Adrenal gland (tissue), 12 donors: Measurements from ENCODE around the gene TPRX1. TPM values are rescaled to one million over a fixed set of nuclear protein-coding genes. Genes with fewer than 3 reads are reported as not detected.

ENCODE experiments used
- DNase-seq, 7 donors: peaks; one replicate each; pipeline ENCODE4 v3.0.0-alpha.2; 2019 to 2020
- H3K27ac ChIP-seq, 5 donors: fragments of 200-600 bp; sonication (generic) in 4 of 5; 1 replicate in 3 of 5; 2 replicates in 2 of 5; pipeline versions ENCODE4 v1.5.1 to v1.8.0; 2016 to 2020; ENCODE audit warnings: mild to moderate bottlenecking in 1 of 5
- H3K27me3 ChIP-seq: fragments of 200-600 bp; 2 replicates; pipeline ENCODE4 v1.8.0; 2021
- H3K36me3 ChIP-seq, 2 donors: fragments of 200-600 bp; replicated peaks in 1 of 2; 1 replicate in 1 of 2; 2 replicates in 1 of 2; pipeline versions ENCODE4 v1.5.1 to v1.8.0; 2018 to 2022
- H3K4me1 ChIP-seq, 2 donors: fragments of 200-600 bp; replicated peaks in 1 of 2; 1 replicate in 1 of 2; 2 replicates in 1 of 2; pipeline versions ENCODE4 v1.5.1 to v1.8.0; 2018 to 2021
- H3K4me3 ChIP-seq, 4 donors: fragments of 200-600 bp; sonication (generic) in 3 of 4; one replicate each; pipeline ENCODE4 v1.5.1; 2016 to 2018
- H3K9me3 ChIP-seq, 3 donors: fragments of 200-600 bp; sonication (generic) in 1 of 3; replicated peaks in 1 of 3; 1 replicate in 2 of 3; 2 replicates in 1 of 3; pipeline versions ENCODE4 v1.5.1 to v1.8.0; 2016 to 2021
- CTCF ChIP-seq, 6 experiments: fragments of 450-650 bp in 4 of 6; fragments of 200-600 bp in 2 of 6; sonication (generic) in 1 of 6; IDR thresholded peaks; 1 replicate in 5 of 6; 2 replicates in 1 of 6; pipeline versions ENCODE4 v1.5.1 to v1.8.0; 2016 to 2021; ENCODE audit warnings: antibody characterized with exemption in 6 of 6, mild to moderate bottlenecking in 2 of 6, moderate library complexity in 1 of 6
- POLR2A ChIP-seq, 2 donors: fragments of 450-650 bp; IDR thresholded peaks; one replicate each; pipeline ENCODE4 v1.6.1; 2017; ENCODE audit warnings: antibody characterized with exemption in 2 of 2, mild to moderate bottlenecking in 2 of 2, moderate library complexity in 1 of 2
- WGBS, 4 donors: extraction: QIAGEN DNeasy Blood & Tissue Kit in 2 of 4; methylation state at CpG; one replicate each; pipeline versions ENCODE4 v1.1.5 to v1.1.7; 2013 to 2017; 5-methylcytosine and 5-hydroxymethylcytosine counted together
- intact Hi-C, 2 donors: fragments of 100-400 bp; cut with DNase I; formaldehyde crosslinking; loops; one replicate each; pipeline versions ENCODE4 v1.14.1 to v1.15.0; 2022 to 2023
- polyA plus RNA-seq, 3 donors: library from polyadenylated mRNA; stranded (reverse); fragments of 200-250 nt in 2 of 3; fragments of 350-450 nt in 1 of 3; fragmentation: Illumina TruSeq in 1 of 3; extraction: RNeasy Lipid Tissue Mini Kit (QIAGEN cat#74804) in 1 of 3; gene quantifications; one replicate each; pipeline ENCODE4 v1.2.3, GENCODE V29; 2013 to 2014
- total RNA-seq, 9 donors: library from RNA; depleted of rRNA in 4 of 9; stranded (reverse); fragments of >200 nt in 4 of 9; fragments of 120-200 nt in 1 of 9; fragmentation: NEBNext Ultra II Directional in 1 of 9; extraction: Animal tissue kit (Norgen Biotek cat#: 25700) in 1 of 9; gene quantifications; one replicate each; pipeline versions ENCODE4 v1.1.0 to v1.2.4, GENCODE V29; 2013 to 2023
- donor health status: healthy with polysubstance abuse.
- donor health status: Bipolar disorder and iron deficiency.
- donor health status: DM: yes; HTN: yes; CAD: no.
- donor health status: DM: no; HTN: no; CAD: no.
- donor health status: DM: no; HTN: no; CAD: no.
- donor health status: DM: yes; HTN: yes; CAD: no.

TPRX1 gene
- total and polyA plus RNA-seq, 12 donors = not detected

GRCh38 chr19:47832723-47833122 is 28.4 kb upstream of the TPRX1 start:
- intact Hi-C loops = no loop called here
- H3K9me3 ChIP-seq = no peaks in the 10 kb centered on the region

DNA sequence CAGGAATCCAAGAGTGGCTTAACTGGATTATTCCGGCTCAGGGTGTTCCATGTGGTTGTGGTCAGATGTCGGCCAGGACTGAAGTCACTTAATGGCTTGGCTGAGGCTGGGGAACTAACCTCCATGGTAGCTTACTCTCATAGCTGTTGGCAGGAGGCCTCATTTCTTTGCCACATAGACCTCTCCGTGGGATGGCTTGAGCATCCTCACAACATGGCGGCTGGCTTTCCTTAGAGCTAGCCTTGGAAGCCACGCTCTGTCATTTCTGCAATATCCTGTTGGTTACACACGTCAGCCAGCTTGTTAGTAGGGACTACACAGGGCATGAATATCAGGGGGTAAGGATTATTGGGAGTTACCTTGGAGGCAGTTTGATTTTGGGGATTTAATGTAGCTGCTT is 22.4 kb upstream of the TPRX1 start:
- no peaks in the 10 kb centered on the region for H3K9me3 ChIP-seq
- H3K27me3 ChIP-seq = no peaks in the 10 kb centered on the region
- H3K36me3 ChIP-seq = no peaks in the 10 kb centered on the region
- no peak overlapping the region for H3K27ac ChIP-seq
- no peak for DNase-seq
- intact Hi-C loops = no loop called here
- WGBS, 4 donors = 80 to 97% (median 89%) methylated on average over 6 of the region's 6 CpGs
- no peaks in the 10 kb centered on the region for H3K4me1 ChIP-seq
- H3K4me3 ChIP-seq = no peak overlapping the region
- no peak for TF ChIP-seq POLR2A (IDR thresholded peaks at IDR 0.05)
- no peak for TF ChIP-seq CTCF (IDR thresholded peaks at IDR 0.05)

More at GRCh38 chr19:47832723-47833122, 28.4 kb upstream of the TPRX1 start:
- Histone ChIP-seq H3K27ac (no peak overlapping the region), H3K36me3 (no peaks in the 10 kb centered on the region), H3K27me3 (no peaks in the 10 kb centered on the region), H3K4me1 (no peaks in the 10 kb centered on the region), H3K4me3 (no peak overlapping the region)
- no peak for TF ChIP-seq CTCF (IDR thresholded peaks at IDR 0.05)
- TF ChIP-seq POLR2A (IDR thresholded peaks at IDR 0.05) = no peak
- no peak for DNase-seq
- WGBS, 4 donors = 76 to 87% (median 81%) methylated on average over 4 of the region's 4 CpGs

DNA sequence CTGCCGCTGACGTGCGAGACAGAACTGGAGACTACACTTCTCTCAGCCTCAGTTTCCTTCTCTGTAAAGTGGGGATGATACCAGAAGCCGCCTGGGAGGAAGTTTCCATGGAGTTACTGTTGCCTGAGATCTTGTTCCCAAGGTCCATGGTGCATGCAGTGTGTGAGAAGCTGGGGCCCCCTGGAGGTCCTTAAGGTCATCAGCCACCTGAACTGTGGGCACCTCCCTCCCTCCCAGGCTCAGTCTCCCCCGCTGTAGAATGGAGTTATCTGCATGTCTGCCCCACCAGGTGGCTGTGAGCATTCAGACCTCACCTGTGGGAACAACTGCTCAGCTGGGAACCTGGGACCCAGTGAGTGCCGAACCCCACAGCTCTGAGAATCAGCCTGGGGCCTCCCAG is 20.0 kb upstream of the TPRX1 start:
- Histone ChIP-seq H3K4me1 (no peaks in the 10 kb centered on the region), H3K4me3 (no peak overlapping the region), H3K27me3 (no peaks in the 10 kb centered on the region), H3K27ac (no peak overlapping the region), H3K36me3 (no peaks in the 10 kb centered on the region), H3K9me3 (no peaks in the 10 kb centered on the region)
- TF ChIP-seq POLR2A (IDR thresholded peaks at IDR 0.05) (no peak), CTCF (IDR thresholded peaks at IDR 0.05) (no peak)
- intact Hi-C loops = no loop called here
- WGBS, 4 donors = 78 to 92% (median 86%) methylated on average over 5 to 6 of the region's 6 CpGs
- no peak for DNase-seq

GRCh38 chr19:47821460-47822020 is 17.2 kb upstream of the TPRX1 start, which contains the start of gene CRX:
Gene CRX, plus strand, starts transcription at chr19:47821937. Its CDS starts 12,507 bp downstream, at chr19:47834444.
- no peaks in the 10 kb centered on the region for H3K9me3 ChIP-seq
- H3K27me3 ChIP-seq = no peaks in the 10 kb centered on the region
- H3K27ac ChIP-seq = no peak within 1 kb of the TSS
- DNase-seq = no peak
- 46 to 67% (median 51%) methylated on average over 10 to 15 of the region's 15 CpGs for WGBS, 4 donors
- H3K4me1 ChIP-seq = no peaks in the 10 kb centered on the region
- no peak within 1 kb of the TSS for H3K4me3 ChIP-seq
- TF ChIP-seq POLR2A (IDR thresholded peaks at IDR 0.05) (no peak), CTCF (IDR thresholded peaks at IDR 0.05) (no peak)
- intact Hi-C loops = no loop called here
- no peaks in the 10 kb centered on the region for H3K36me3 ChIP-seq
